ENCODE data around the gene SCGB3A1. TPM values are rescaled to one million over a fixed set of nuclear protein-coding genes. Genes with fewer than 3 reads are reported as not detected.

The SCGB3A1 gene
- total and polyA plus RNA-seq, 10 donors = 1.7 to 12.1 (median 7.1) TPM; not detected in 1

- peak overlapping the region in 7 of 8 donors; percentile 16 to 58 (median 27) for H3K4me3 ChIP-seq
- peaks cover 0 to 9% (median under 1%) of the 10 kb centered on the region in 8 donors for H3K9me3 ChIP-seq
- H3K27me3 ChIP-seq (replicated peaks in 1 of 7) = peaks cover 0 to 65% (median 28%) of the 10 kb centered on the region in 7 donors
- no peaks in the 10 kb centered on the region for H3K36me3 ChIP-seq
- H3K4me1 ChIP-seq = peaks cover 5 to 28% (median 22%) of the 10 kb centered on the region in 6 donors
- no peak for TF ChIP-seq POLR2A (IDR thresholded peaks at IDR 0.05)
- TF ChIP-seq CTCF (IDR thresholded peaks at IDR 0.05 in 8 of 11, conservative IDR thresholded peaks at IDR 0.05 in 3 of 11) = no peak
- TF ChIP-seq POLR2AphosphoS5 (IDR thresholded peaks at IDR 0.05) = peak in 2 of 3 donors; percentile 28 to 31
- peak overlapping the region in 1 of 8 donors; percentile 33 for H3K27ac ChIP-seq
- 2 to 6% (median 4%) methylated on average over 39 to 44 of the region's 44 CpGs for WGBS, 5 donors
- peak; percentile 75 for DNase-seq
- intact Hi-C loops (cut with DNase I; ENCODE audit: low total_unique reads) = no loop called here
Measured at GRCh38 chr5:180589771-180590542, 1.3 kb downstream of the SCGB3A1 start.

GRCh38 chr5:180586870-180587269, 4.4 kb downstream of the SCGB3A1 start:
- intact Hi-C loops (cut with DNase I; ENCODE audit: low total_unique reads) = no loop called here
- 83 to 92% (median 92%) methylated on average over 10 of the region's 10 CpGs for WGBS, 5 donors
- peaks cover 5 to 26% (median 22%) of the 10 kb centered on the region in 6 donors for H3K4me1 ChIP-seq
- no peak for DNase-seq
- peaks cover 0 to 38% (median 28%) of the 10 kb centered on the region in 7 donors for H3K27me3 ChIP-seq (replicated peaks in 1 of 7)
- no peaks in the 10 kb centered on the region for H3K36me3 ChIP-seq
- no peak overlapping the region for H3K4me3 ChIP-seq
- TF ChIP-seq POLR2A (IDR thresholded peaks at IDR 0.05) = no peak
- TF ChIP-seq CTCF (IDR thresholded peaks at IDR 0.05 in 8 of 11, conservative IDR thresholded peaks at IDR 0.05 in 3 of 11) = no peak
- no peak for TF ChIP-seq POLR2AphosphoS5 (IDR thresholded peaks at IDR 0.05)
- H3K27ac ChIP-seq = no peak overlapping the region
- H3K9me3 ChIP-seq = peaks cover 0 to 17% (median 5%) of the 10 kb centered on the region in 8 donors

- H3K9me3 ChIP-seq = peaks cover 0 to 17% (median 5%) of the 10 kb centered on the region in 8 donors
- no peaks in the 10 kb centered on the region for H3K36me3 ChIP-seq
- DNase-seq = no peak
- no peak for TF ChIP-seq POLR2AphosphoS5 (IDR thresholded peaks at IDR 0.05)
- H3K4me1 ChIP-seq = peaks cover 5 to 20% (median 16%) of the 10 kb centered on the region in 6 donors
- WGBS, 5 donors = 79 to 91% (median 82%) methylated on average over 3 of the region's 3 CpGs
- no peak overlapping the region for H3K4me3 ChIP-seq
- no peak overlapping the region for H3K27ac ChIP-seq
- peaks cover 0 to 32% (median 22%) of the 10 kb centered on the region in 7 donors for H3K27me3 ChIP-seq (replicated peaks in 1 of 7)
- intact Hi-C loops (cut with DNase I; ENCODE audit: low total_unique reads) = no loop called here
Measured at GRCh38 chr5:180586204-180586603, 5.1 kb downstream of the SCGB3A1 start.

- no peak for DNase-seq
- no peak overlapping the region for H3K4me3 ChIP-seq
- peaks cover 0 to 7% (median 0%) of the 10 kb centered on the region in 7 donors for H3K27me3 ChIP-seq (replicated peaks in 1 of 7)
- TF ChIP-seq POLR2A (IDR thresholded peaks at IDR 0.05) (no peak), CTCF (IDR thresholded peaks at IDR 0.05 in 8 of 11, conservative IDR thresholded peaks at IDR 0.05 in 3 of 11) (no peak), POLR2AphosphoS5 (IDR thresholded peaks at IDR 0.05) (no peak)
- intact Hi-C loops (cut with DNase I; ENCODE audit: low total_unique reads) = no loop called here
- 54 to 81% (median 66%) methylated on average over 2 of the region's 2 CpGs for WGBS, 5 donors
- no peaks in the 10 kb centered on the region for H3K4me1 ChIP-seq
- no peak overlapping the region for H3K27ac ChIP-seq
- peaks cover 0 to 17% (median 5%) of the 10 kb centered on the region in 8 donors for H3K9me3 ChIP-seq
- peaks cover 0 to 4% (median 0%) of the 10 kb centered on the region in 6 donors for H3K36me3 ChIP-seq
Measured at GRCh38 chr5:180583738-180584137, 7.6 kb downstream of the SCGB3A1 start.
